OCI-LY7 (cell line): Measurements from ENCODE around the gene CFAP161. TPM values are rescaled to one million over a fixed set of nuclear protein-coding genes. Genes with fewer than 3 reads are reported as not detected.

Source experiments
- BruUV-seq: library from RNA; stranded (reverse); fragments of 400-500 nt; replicated peaks from 2 replicates; lab custom pipeline; 2021; lab: Mats Ljungman, UMichigan
- CTCF ChIA-PET: fragments of 300-600 bp; sonication (Branson Sonifier 250); formaldehyde crosslinking; loops from one replicate; lab custom pipeline; 2022; ENCODE audit warnings: antibody characterized with exemption; ENCODE audit not compliant: unreplicated experiment; lab: Charles Lee
- POLR2A ChIA-PET: fragments of 300-600 bp; sonication (Branson Sonifier 250); formaldehyde crosslinking; loops from one replicate; lab custom pipeline; 2022; ENCODE audit warnings: antibody characterized with exemption; lab: Charles Lee
- DNase-seq: peaks from one replicate; pipeline ENCODE4 v3.0.0-alpha.2; 2015; ENCODE audit warnings: low spot score
- H2AFZ ChIP-seq: fragments of 200-600 bp; sonication (generic), shearing (Covaris generic); 2 replicates; pipeline ENCODE4 v1.6.1; 2014; ENCODE audit warnings: mild to moderate bottlenecking, antibody characterized with exemption, low read length, moderate library complexity
- H3K27ac ChIP-seq: fragments of 200-600 bp; sonication (generic); 2 replicates; pipeline ENCODE4 v1.5.1; 2014; ENCODE audit warnings: mixed run types, low read depth, mild to moderate bottlenecking, moderate library complexity, low read length, inconsistent platforms; ENCODE audit not compliant: poor library complexity, severe bottlenecking
- H3K36me3 ChIP-seq: fragments of 200-600 bp; sonication (generic); 2 replicates; pipeline ENCODE4 v1.6.1; 2014; ENCODE audit warnings: mild to moderate bottlenecking, antibody characterized with exemption, low read length, moderate library complexity, mixed read lengths; ENCODE audit not compliant: insufficient read depth
- H3K4me1 ChIP-seq: fragments of 200-600 bp; sonication (generic); 2 replicates; pipeline ENCODE4 v1.5.1; 2014; ENCODE audit warnings: mild to moderate bottlenecking, low read length; ENCODE audit not compliant: insufficient read depth, poor library complexity, severe bottlenecking
- H3K4me2 ChIP-seq: fragments of 200-600 bp; sonication (generic); 2 replicates; pipeline ENCODE4 v1.6.1; 2014; ENCODE audit warnings: mild to moderate bottlenecking, low read length
- H3K4me3 ChIP-seq: fragments of 200-600 bp; sonication (generic); 2 replicates; pipeline ENCODE4 v1.5.1; 2014; ENCODE audit warnings: mild to moderate bottlenecking, low read depth, low read length; ENCODE audit not compliant: poor library complexity, severe bottlenecking
- H3K79me2 ChIP-seq: fragments of 200-600 bp; sonication (generic); 2 replicates; pipeline ENCODE4 v1.6.1; 2016; ENCODE audit warnings: low read depth, mild to moderate bottlenecking, low read length, moderate library complexity, mixed read lengths; ENCODE audit not compliant: insufficient read depth
- H3K9me2 ChIP-seq: fragments of 200-600 bp; sonication (generic); 2 replicates; pipeline ENCODE4 v1.6.1; 2016; ENCODE audit warnings: mild to moderate bottlenecking, low read length, mixed read lengths; ENCODE audit not compliant: insufficient read depth
- H3K9me3 ChIP-seq: fragments of 200-600 bp; sonication (generic); 2 replicates; pipeline ENCODE4 v1.6.1; 2014; ENCODE audit warnings: mild to moderate bottlenecking, mixed run types, low read length, mixed read lengths
- H4K20me1 ChIP-seq: fragments of 200-600 bp; sonication (generic); 2 replicates; pipeline ENCODE4 v1.6.1; 2014; ENCODE audit warnings: mild to moderate bottlenecking, antibody characterized with exemption, low read length, moderate library complexity, mixed read lengths; ENCODE audit not compliant: insufficient read depth
- EZH2phosphoT487 ChIP-seq: fragments of 200-600 bp; sonication (generic); IDR thresholded peaks from 2 replicates; pipeline ENCODE4 v1.6.1; 2018; ENCODE audit warnings: low read depth, borderline replicate concordance, mild to moderate bottlenecking, mixed run types, antibody characterized with exemption, low read length, moderate library complexity, mixed read lengths
- intact Hi-C: fragments of 100-400 bp; cut with micrococcal nuclease; formaldehyde crosslinking; loops from one replicate; pipeline ENCODE4 v1.10.0; 2022; ENCODE audit not compliant: unreplicated experiment
- total RNA-seq, 2 experiments: library from RNA; depleted of rRNA in 1 of 2; stranded (reverse); fragments of >200 nt in 1 of 2; shearing (Covaris generic) in 1 of 2; gene quantifications; 2 replicates each; pipeline ENCODE4 v1.2.3, GENCODE V29; 2014 to 2022
- TF ChIP-seq, protein P1 (sequence below): fragments of 200-600 bp; sonication (generic); conservative IDR thresholded peaks from 2 replicates; pipeline ENCODE4 v1.5.1; 2014; ENCODE audit warnings: mild to moderate bottlenecking, antibody characterized with exemption, low read length, moderate library complexity, mixed read lengths

CFAP161 gene
- total RNA-seq, 2 experiments from 2014 or later: not detected

DNA sequence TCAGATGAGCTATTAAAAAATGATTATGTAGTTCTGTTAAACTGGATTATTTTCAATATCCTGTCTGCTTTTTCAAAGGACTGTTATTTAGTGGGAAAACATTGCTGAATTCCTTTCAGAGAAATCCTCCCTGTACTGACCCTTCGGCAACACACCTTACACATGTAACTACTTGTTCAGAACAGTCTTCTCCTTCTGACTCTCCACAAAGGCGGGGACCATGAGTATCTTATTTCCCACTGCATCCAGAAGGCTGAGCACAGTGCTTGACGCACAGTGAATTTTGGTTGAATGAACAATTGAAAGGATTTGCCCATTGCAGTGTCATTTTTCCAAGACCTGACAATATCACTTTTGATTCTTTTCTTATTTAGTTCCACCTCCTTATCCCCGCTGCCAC lies 23.1 kb upstream of the CFAP161 start:
- Histone ChIP-seq H3K4me2 (no peak overlapping the region), H3K9me2 (no peaks in the 10 kb centered on the region), H2AFZ (no peak overlapping the region), H3K36me3 (no peaks in the 10 kb centered on the region), H3K9me3 (no peaks in the 10 kb centered on the region), H3K4me3 (no peak overlapping the region), H3K27ac (no peak overlapping the region), H3K4me1 (no peaks in the 10 kb centered on the region), H4K20me1 (no peaks in the 10 kb centered on the region), H3K79me2 (no peaks in the 10 kb centered on the region)
- no peak for TF ChIP-seq EZH2phosphoT487
- TF ChIP-seq, protein P1, sequence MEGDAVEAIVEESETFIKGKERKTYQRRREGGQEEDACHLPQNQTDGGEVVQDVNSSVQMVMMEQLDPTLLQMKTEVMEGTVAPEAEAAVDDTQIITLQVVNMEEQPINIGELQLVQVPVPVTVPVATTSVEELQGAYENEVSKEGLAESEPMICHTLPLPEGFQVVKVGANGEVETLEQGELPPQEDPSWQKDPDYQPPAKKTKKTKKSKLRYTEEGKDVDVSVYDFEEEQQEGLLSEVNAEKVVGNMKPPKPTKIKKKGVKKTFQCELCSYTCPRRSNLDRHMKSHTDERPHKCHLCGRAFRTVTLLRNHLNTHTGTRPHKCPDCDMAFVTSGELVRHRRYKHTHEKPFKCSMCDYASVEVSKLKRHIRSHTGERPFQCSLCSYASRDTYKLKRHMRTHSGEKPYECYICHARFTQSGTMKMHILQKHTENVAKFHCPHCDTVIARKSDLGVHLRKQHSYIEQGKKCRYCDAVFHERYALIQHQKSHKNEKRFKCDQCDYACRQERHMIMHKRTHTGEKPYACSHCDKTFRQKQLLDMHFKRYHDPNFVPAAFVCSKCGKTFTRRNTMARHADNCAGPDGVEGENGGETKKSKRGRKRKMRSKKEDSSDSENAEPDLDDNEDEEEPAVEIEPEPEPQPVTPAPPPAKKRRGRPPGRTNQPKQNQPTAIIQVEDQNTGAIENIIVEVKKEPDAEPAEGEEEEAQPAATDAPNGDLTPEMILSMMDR: no peak
- ChIA-PET CTCF (interaction anchor here (0.6 kb wide), 1 partner anchor 155 kb away, joined by 3 read pairs; no protein-coding TSS in a partner anchor), POLR2A (interaction anchor here (0.7 kb wide), 1 partner anchor 155 kb away, joined by 3 read pairs; no protein-coding TSS in a partner anchor)
- intact Hi-C loops: no loop called here
- no TSS peak for BruUV-seq
- DNase-seq: no peak

DNA sequence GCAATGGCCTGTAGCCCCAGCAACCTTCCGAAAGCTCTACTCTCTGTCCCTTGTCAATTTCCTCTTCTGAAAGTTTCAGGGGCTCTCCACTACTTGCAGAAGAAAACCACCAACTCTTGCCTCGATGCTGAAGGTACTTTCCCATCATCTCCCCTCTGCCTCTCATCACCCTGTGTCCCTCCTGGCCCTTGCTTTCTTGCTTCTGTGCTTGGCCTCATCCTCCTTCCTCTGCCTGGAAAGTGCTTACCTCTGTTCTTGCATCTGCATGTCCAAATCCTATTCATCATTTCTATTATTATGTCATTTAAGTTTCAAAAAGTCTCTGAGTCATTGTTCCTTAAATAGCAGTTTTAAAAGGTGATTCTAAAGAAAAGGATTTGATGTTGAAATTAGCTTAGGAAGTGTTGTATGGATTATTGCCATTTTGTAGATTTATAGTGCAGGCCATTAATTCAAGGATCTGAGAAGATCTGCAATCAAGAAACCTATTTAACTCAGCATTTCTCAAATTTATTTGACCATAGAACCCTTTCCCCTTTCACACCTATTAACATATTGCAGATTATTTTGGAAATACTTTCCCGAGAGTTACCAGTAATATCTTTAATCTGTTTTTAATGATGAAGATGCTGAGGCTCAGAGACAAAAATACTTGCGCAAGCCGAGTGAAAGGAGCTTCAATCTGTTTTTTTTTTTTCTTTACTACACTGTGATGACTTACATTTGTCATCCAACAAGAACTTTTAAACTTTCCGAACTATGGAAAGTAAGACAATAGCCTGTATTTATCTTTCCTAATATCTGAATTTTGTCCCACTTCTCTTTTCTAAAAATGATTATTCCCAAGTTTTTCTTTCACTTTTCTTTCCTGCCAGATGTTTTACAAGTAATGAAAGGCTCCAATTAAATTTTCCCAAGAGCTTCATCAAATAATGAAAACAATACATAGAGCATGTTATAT lies 22.3 kb upstream of the CFAP161 start:
- Histone ChIP-seq H2AFZ (no peak overlapping the region), H3K79me2 (no peaks in the 10 kb centered on the region), H3K36me3 (no peaks in the 10 kb centered on the region), H3K9me2 (no peaks in the 10 kb centered on the region), H3K27ac (no peak overlapping the region), H3K4me3 (no peak overlapping the region), H4K20me1 (no peaks in the 10 kb centered on the region), H3K4me2 (no peak overlapping the region), H3K9me3 (no peaks in the 10 kb centered on the region), H3K4me1 (no peaks in the 10 kb centered on the region)
- CTCF ChIA-PET: interaction anchor here (0.6 to 1.0 kb wide), 2 partner anchors 154 to 155 kb away, joined by 3 to 5 read pairs; no protein-coding TSS in a partner anchor
- intact Hi-C loops: no loop called here
- no TSS peak for BruUV-seq
- TF ChIP-seq, protein P1: no peak
- no peak for TF ChIP-seq EZH2phosphoT487
- POLR2A ChIA-PET: interaction anchor here (1.0 kb wide), 1 partner anchor 155 kb away, joined by 3 read pairs; no protein-coding TSS in a partner anchor
- DNase-seq: no peak
